ENCODE data around the gene DHX9. TPM values are rescaled to one million over a fixed set of nuclear protein-coding genes. Genes with fewer than 3 reads are reported as not detected.

The DHX9 gene
- total and polyA plus RNA-seq, 2 experiments from 2014 or later: 151 to 262 TPM

GRCh38 chr1:182855911-182856310, 16.8 kb downstream of the DHX9 start (continued):
- TF ChIP-seq ZNF462 (CRISPR knock-in tag; IDR thresholded peaks at IDR 0.05) (no peak), NANOG (IDR thresholded peaks at IDR 0.05; ENCODE audit: borderline replicate concordance) (no peak), POLR2AphosphoS5 (IDR thresholded peaks at IDR 0.05; ENCODE audit: low read depth) (no peak), EZH2 (IDR thresholded peaks at IDR 0.05; ENCODE audit: low read depth, unreplicated experiment) (no peak), EZH2phosphoT487 (IDR thresholded peaks at IDR 0.05; ENCODE audit: unreplicated experiment) (no peak), CREB1 (CRISPR knock-in tag; IDR thresholded peaks at IDR 0.05; ENCODE audit: low read depth) (no peak), ETS1 (IDR thresholded peaks at IDR 0.05) (no peak), STAT1 (IDR thresholded peaks at IDR 0.05; ENCODE audit: unreplicated experiment) (no peak), REST (IDR thresholded peaks at IDR 0.05; ENCODE audit: unreplicated experiment) (no peak)
